ENCODE data around the gene ATAD3B.

DNA sequence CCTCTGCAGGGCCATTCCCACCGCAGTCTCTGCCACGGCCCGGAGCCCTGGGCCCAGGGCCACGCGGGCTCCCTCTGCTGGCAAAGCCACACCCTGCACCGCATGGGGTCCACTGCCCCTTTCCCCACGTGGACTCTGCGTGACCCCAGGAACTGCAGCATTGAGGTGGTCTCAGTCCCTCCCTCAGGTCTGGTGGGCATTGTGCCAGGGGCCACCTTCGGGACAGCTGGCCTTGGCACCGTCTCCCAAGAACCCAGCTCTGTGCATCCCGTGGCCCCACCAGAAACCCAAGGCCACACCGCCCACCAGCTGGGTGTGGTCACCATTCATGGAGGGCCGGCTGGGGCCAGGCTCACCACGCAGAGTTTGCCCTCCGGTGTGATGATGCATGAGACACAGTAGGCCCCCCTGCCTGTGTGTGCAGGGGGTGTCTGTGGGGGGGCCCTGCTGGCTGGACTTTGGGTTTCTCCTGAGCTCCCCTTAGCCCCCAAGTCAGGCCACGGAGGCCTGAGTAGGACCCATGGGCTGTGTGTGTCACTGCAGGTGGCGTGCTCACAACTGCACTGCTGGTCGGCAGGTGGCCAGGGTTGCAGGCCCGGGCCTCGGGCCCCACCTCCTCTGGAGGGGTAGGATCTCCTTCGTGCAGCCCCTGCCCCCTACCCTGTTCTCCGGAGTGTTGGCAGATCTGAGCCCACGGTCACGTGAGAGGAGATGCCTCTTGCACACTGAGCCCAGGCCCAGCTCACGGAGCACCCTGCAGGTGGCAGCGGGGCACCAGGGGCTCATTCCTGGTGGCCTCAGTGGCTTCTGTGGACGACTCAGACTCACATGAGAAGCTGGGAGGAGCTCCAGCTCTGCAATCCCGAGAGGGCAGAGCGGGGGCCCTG, 30.3 kb upstream of the ATAD3B start:
- TF ChIP-seq ESRRA (IDR thresholded peaks at IDR 0.05; ENCODE audit: low read length) (no peak), NFXL1 (IDR thresholded peaks at IDR 0.05; ENCODE audit: borderline replicate concordance) (no peak), NR2C1 (IDR thresholded peaks at IDR 0.05) (no peak), CHD4 (IDR thresholded peaks at IDR 0.05) (no peak), YY1 (IDR thresholded peaks at IDR 0.05; ENCODE audit: low read depth, low read length) (peak; percentile 73), SUZ12 (IDR thresholded peaks at IDR 0.05; ENCODE audit: unreplicated experiment) (no peak)
- TF ChIP-seq, protein P1, sequence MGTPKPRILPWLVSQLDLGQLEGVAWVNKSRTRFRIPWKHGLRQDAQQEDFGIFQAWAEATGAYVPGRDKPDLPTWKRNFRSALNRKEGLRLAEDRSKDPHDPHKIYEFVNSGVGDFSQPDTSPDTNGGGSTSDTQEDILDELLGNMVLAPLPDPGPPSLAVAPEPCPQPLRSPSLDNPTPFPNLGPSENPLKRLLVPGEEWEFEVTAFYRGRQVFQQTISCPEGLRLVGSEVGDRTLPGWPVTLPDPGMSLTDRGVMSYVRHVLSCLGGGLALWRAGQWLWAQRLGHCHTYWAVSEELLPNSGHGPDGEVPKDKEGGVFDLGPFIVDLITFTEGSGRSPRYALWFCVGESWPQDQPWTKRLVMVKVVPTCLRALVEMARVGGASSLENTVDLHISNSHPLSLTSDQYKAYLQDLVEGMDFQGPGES (IDR thresholded peaks at IDR 0.05), result no peak
- TF ChIP-seq, protein P2, sequence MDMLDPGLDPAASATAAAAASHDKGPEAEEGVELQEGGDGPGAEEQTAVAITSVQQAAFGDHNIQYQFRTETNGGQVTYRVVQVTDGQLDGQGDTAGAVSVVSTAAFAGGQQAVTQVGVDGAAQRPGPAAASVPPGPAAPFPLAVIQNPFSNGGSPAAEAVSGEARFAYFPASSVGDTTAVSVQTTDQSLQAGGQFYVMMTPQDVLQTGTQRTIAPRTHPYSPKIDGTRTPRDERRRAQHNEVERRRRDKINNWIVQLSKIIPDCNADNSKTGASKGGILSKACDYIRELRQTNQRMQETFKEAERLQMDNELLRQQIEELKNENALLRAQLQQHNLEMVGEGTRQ (IDR thresholded peaks at IDR 0.05; ENCODE audit: borderline replicate concordance, low read depth, low read length), result no peak
- TF ChIP-seq, protein P3, sequence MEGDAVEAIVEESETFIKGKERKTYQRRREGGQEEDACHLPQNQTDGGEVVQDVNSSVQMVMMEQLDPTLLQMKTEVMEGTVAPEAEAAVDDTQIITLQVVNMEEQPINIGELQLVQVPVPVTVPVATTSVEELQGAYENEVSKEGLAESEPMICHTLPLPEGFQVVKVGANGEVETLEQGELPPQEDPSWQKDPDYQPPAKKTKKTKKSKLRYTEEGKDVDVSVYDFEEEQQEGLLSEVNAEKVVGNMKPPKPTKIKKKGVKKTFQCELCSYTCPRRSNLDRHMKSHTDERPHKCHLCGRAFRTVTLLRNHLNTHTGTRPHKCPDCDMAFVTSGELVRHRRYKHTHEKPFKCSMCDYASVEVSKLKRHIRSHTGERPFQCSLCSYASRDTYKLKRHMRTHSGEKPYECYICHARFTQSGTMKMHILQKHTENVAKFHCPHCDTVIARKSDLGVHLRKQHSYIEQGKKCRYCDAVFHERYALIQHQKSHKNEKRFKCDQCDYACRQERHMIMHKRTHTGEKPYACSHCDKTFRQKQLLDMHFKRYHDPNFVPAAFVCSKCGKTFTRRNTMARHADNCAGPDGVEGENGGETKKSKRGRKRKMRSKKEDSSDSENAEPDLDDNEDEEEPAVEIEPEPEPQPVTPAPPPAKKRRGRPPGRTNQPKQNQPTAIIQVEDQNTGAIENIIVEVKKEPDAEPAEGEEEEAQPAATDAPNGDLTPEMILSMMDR (IDR thresholded peaks at IDR 0.05 in 2 of 3, conservative IDR thresholded peaks at IDR 0.05 in 1 of 3; ENCODE audit: control insufficient read depth in 2 of 3, extremely low read depth in 1 of 3, insufficient read depth in 1 of 3, low read depth in 3 of 3, low read length in 3 of 3), result peak; percentile 88 to 98 (median 89)
